Stimulated activated CD4-positive, alpha-beta T cell treated with anti-CD3 and anti-CD28 coated beads, Interleukin-1b, Interleukin-23, amount 100 ng/mL, for 24 hours (primary cell): Measurements from ENCODE around the gene HOXA11.

Experiments used
- DNase-seq, 4 experiments: peaks; one replicate each; pipeline ENCODE4 v3.0.0-alpha.2; 2020; ENCODE audit warnings: low read depth in 4 of 4, low spot score in 1 of 4

Gene HOXA11

DNA sequence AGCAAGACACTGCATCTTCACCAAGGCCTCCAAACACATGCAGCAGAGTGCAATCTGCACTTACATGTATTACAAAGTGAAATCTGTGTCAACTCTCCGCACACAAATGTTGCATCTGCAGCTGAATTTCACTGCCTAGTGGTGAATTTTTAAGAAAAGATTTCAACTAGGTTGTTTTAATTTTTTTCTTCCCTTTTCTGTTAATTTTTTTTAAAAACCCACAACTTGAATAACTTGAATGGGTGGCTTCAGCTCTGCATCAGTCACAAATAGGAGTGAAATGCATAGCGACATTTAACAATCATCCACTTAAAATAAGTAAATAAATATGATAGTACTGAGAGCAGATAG lies 8.9 kb upstream of the HOXA11 start:
- DNase-seq: no peak

- no peak for DNase-seq
Observed at GRCh38 chr7:27193335-27194001, 8.4 kb upstream of the HOXA11 start.

DNA sequence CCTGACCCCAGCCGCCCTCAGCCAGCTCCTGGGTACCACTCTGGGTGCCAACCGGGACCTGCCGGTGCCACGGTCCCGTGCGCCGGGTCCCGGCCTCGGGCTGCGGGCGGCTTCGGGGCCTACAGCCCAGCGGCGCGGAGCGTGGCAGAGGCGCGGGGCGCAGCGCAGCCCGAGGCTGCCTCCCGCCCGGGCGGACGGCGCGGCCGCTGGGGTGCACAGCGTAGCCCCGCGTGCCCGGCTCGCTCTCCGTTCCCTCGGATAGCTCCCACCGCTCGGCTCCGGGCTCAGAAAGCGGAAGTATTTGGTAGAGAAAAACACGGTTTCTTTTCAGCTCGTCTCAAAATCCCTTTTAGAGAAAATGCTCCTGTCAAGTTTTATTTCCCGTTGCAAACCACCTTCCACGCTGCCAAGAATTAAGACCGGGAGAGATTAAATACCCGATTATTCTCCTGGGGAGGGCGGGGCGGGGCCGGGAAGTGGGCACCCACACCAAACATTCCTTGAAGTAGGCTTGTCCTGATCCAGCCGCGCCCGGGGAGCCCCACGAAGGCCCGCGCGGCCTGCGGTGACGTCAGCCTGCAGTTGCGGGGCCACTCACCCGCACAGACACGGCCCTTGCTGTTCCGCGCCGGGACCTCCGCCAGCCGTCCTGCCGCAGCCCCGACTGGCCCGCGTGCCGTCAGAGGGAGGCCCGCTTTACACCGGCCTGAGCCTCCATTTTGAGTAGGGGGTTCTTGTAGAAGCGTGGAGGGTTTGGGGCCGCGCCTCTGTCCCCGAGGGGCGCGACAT lies 7.7 kb upstream of the HOXA11 start:
- no peak for DNase-seq

- no peak for DNase-seq
Observed at GRCh38 chr7:27191833-27192545, 7.0 kb upstream of the HOXA11 start.

- no peak for DNase-seq
Observed at GRCh38 chr7:27191161-27191731, 6.2 kb upstream of the HOXA11 start.

DNA sequence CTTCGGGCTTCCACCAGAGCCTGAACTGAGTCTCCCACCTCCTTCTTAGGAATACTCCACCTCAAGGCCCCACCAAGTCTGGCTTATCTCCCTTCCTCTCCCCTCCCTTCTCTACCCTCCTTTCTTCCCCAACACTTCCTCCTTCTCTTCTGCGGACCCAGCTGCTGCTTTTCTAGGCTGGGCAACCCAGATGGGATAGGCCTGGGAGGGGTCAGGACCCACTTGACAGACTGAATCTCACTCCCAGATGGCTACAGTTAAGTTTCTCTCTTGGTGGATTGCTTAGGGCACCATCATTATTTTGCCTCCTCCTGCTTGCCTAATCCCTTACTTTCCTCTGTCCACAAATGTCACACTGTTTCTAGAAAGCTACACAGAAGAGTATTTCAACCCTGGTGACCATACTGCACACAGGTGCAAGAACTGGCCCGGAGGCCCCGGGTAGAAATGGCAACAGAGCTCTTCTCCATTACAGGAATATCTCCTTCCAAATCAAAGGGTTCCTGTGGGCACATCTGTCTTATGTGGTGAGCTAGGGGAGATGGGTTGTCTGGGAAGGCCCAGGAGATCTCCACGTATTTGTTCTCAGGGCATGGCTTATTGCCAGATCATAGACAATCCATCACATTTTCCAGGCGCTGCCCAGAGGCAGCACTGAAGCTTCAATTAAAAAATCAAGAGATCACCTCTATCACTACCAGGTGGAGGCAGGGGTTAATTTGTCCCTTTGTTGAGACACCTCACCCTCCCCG lies 5.1 kb upstream of the HOXA11 start:
- no peak for DNase-seq

DNA sequence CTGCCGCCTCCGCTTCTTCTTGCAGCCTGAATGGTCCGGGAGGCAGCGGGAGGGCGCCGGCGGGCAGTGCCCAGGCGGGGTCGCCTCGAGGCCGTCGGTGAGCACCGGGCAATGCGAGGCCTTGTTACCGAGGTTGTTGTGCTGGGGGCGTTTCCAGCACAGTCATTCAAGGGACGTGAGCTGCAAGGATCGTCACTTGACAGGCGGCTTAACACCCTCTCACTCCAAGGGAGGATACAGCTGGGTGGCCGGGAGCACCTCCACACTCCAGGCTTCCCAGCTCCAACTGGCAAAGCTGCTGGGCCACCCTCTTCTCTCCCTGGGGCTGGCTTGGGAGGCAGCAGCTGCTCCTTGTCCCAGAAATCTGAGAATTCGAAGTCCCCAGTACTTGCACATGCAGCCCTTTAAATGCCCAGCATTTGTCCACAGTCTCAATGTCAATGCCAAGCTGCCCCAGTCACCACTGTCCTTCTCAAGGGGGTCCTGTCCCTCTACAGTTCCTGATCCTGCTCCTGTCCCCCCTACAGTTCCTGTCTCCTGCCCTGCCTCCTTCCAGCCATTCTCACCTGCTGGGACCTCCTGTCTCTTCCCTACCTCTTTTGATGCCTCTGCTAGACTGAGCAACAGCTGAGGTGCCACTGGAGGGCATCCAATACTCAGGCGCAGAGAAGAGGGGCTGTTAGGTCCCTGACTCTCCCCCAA lies 4.4 kb upstream of the HOXA11 start:
- DNase-seq: no peak

- DNase-seq: no peak
Observed at GRCh38 chr7:27188386-27189294, 3.6 kb upstream of the HOXA11 start.

GRCh38 chr7:27187475-27188385 lies 2.7 kb upstream of the HOXA11 start:
- DNase-seq: no peak

DNA sequence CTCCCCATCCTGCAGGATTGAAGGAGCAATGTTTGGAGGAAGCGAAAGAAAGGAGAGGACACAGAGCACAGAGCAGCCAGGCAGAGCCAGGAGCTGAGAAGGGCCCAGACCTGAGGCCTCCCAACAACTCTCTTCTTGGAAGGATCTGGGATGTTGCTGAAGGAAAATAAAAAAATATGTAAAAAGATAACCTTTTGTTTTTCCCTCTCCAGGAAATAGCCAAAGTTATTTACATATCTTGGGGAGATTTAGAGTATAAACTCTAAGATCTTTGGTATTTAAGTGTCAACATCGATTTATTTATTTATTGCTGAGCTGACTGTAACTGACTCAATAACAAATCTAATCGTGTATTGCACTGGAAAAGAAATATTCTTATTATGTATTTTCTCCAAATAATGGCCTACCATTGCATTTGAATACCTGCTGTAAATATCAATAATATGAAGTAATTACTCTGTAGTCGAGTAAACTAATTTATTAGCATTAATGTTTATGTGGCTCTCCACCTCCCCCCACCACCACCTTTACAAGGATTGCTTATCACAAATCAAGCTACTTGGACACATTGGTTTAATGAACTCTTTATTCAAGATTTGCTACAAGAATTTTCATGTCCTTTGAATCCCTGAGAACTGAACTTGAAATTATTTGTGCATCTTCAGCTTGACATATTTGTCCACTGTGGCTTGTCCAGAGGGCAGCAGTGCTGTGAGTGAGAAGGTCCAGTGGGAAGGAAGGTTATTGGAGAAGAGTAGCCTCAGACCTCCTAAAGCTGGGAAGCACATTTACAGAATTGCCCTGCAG lies 1.8 kb upstream of the HOXA11 start:
- no peak for DNase-seq

DNA sequence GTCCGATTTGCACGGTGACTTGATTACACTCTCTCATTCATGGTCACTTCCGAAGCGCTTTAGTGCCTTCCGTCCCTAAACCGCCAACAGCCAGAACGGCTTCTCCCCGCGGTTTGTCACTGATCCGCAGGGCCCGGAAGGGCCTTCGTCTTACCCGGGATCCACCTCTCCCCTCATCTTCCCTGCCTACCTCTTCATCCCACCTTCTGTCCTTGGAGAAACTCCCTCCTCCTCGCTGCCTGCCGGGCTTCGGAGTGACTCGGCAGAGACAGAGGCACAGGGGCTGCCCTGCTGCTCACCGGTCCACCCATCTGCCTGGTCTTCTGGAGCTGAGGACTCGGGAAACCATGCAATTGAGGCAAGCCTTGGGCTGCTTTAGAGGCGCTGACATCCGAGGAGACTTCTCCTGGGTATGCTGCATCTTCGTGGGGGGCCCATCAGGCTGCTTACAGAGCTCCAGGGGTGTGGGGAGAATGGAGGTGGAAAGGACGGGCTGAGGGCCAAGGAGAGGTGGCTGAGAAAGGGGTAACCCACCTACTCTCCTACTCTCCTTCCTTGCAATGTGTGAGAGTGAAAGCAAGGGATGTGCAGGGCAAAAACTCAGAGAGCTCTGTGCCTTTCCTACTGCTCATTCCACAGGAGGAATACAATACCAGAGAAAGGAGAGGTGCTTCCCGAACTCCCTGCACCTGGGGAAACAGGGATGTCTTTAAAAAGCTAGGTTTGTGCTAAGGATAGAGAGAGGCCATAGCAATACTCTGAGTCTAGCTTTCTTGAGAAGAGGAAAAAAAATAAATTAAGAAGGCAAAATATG lies 1.0 kb upstream of the HOXA11 start:
- no peak for DNase-seq

GRCh38 chr7:27184337-27185012 lies 557 bp downstream of the HOXA11 start:
- no peak for DNase-seq

GRCh38 chr7:27183682-27184336 lies 1.2 kb downstream of the HOXA11 start:
- no peak for DNase-seq

DNA sequence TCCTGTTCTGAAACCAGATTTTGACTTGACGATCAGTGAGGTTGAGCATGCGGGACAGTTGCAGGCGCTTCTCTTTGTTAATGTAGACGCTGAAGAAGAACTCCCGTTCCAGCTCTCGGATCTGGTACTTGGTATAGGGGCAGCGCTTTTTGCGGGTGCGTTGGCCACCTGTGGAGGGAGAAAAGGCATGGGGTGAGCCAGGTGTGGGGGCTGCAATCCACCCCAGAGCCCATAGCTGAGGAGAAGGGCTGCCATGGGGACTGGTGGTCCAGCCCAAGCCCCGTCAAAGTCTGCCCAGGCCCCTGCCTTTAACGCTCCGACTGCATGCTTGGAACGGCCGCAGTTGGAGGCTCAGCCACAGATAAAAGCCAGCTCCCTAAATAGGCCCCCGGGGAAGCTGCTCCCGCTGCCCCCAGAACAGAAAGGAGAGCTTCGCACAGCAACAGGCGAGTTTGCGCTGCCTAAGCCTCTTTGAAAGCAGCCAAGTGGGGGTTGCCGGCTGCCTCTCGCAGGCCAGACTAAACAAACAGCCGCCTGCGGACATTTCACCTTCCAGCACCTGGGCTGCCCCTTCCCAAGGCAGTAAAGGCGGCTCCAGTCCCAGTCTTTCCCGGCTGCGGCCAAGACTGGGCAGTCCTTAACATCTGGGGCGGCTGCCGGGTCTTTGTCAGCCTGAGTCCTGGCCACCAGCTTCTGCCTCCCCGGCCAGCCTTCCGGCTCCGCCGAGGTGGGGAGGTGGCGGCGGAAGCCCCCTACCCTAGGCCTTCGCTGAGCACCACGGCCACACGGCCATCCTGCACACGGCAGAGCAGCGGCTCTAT lies 2.0 kb downstream of the HOXA11 start:
- no peak for DNase-seq

DNA sequence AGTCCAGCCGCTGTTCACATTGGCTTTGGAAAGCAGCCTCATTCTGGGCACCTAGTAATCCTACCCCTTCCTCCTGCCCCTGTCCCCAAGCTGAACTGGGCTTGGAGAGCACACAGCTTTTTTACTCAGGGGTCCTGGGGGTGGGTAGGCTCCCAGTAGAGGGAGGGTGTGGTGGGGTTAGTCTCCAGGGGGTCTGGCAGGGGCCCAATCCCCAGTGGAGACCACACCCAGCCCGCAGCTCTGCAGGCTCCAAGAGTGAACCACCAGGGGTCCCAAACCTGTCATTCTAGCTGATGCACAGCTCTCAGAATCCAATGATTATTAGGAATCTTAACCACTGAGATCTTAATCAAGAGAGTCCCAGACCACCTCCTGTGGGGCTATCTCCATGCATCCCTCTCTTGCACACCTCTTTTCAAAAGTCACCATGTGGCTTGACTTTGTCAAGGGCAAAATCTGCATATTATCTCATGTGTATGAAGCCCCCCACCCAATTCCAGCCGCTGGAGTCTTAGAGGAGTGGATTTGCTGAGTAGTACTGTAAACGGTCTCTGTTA lies 2.7 kb downstream of the HOXA11 start:
- DNase-seq: no peak
